Measurements from ENCODE around the gene GANC.

GRCh38 chr15:42289166-42289565 is 16.2 kb downstream of the GANC start:
- TF ChIP-seq TCF7 (IDR thresholded peaks at IDR 0.05; ENCODE audit: borderline replicate concordance) (no peak), SMAD4 (CRISPR knock-in tag; conservative IDR thresholded peaks at IDR 0.05) (no peak), NFATC3 (IDR thresholded peaks at IDR 0.05) (no peak), ZSCAN29 (IDR thresholded peaks at IDR 0.05) (no peak), ZNF24 (IDR thresholded peaks at IDR 0.05) (no peak), POLR2AphosphoS2 (IDR thresholded peaks at IDR 0.05; ENCODE audit: low read length) (no peak), CTCF (IDR thresholded peaks at IDR 0.05 in 2 of 3, conservative IDR thresholded peaks at IDR 0.05 in 1 of 3; ENCODE audit: insufficient read depth in 2 of 3, low read depth in 1 of 3, low read length in 3 of 3) (no peak), CTCFL (IDR thresholded peaks at IDR 0.05; ENCODE audit: borderline replicate concordance, insufficient read depth, low read depth, low read length, poor library complexity, severe bottlenecking) (no peak), MEF2D (tag; conservative IDR thresholded peaks at IDR 0.05; ENCODE audit: low read depth) (no peak), POLR2A (conservative IDR thresholded peaks at IDR 0.05) (no peak), REST (IDR thresholded peaks at IDR 0.05; ENCODE audit: borderline replicate concordance) (no peak), REST (CRISPR knock-in tag; IDR thresholded peaks at IDR 0.05; ENCODE audit: low read depth) (no peak), FOXM1 (IDR thresholded peaks at IDR 0.05; ENCODE audit: low read depth) (no peak), FOXM1 (CRISPR knock-in tag; IDR thresholded peaks at IDR 0.05; ENCODE audit: low read depth) (no peak)
- TF ChIP-seq, protein P1, sequence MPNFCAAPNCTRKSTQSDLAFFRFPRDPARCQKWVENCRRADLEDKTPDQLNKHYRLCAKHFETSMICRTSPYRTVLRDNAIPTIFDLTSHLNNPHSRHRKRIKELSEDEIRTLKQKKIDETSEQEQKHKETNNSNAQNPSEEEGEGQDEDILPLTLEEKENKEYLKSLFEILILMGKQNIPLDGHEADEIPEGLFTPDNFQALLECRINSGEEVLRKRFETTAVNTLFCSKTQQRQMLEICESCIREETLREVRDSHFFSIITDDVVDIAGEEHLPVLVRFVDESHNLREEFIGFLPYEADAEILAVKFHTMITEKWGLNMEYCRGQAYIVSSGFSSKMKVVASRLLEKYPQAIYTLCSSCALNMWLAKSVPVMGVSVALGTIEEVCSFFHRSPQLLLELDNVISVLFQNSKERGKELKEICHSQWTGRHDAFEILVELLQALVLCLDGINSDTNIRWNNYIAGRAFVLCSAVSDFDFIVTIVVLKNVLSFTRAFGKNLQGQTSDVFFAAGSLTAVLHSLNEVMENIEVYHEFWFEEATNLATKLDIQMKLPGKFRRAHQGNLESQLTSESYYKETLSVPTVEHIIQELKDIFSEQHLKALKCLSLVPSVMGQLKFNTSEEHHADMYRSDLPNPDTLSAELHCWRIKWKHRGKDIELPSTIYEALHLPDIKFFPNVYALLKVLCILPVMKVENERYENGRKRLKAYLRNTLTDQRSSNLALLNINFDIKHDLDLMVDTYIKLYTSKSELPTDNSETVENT (CRISPR knock-in tag; IDR thresholded peaks at IDR 0.05), result no peak
- TF ChIP-seq, protein P2, sequence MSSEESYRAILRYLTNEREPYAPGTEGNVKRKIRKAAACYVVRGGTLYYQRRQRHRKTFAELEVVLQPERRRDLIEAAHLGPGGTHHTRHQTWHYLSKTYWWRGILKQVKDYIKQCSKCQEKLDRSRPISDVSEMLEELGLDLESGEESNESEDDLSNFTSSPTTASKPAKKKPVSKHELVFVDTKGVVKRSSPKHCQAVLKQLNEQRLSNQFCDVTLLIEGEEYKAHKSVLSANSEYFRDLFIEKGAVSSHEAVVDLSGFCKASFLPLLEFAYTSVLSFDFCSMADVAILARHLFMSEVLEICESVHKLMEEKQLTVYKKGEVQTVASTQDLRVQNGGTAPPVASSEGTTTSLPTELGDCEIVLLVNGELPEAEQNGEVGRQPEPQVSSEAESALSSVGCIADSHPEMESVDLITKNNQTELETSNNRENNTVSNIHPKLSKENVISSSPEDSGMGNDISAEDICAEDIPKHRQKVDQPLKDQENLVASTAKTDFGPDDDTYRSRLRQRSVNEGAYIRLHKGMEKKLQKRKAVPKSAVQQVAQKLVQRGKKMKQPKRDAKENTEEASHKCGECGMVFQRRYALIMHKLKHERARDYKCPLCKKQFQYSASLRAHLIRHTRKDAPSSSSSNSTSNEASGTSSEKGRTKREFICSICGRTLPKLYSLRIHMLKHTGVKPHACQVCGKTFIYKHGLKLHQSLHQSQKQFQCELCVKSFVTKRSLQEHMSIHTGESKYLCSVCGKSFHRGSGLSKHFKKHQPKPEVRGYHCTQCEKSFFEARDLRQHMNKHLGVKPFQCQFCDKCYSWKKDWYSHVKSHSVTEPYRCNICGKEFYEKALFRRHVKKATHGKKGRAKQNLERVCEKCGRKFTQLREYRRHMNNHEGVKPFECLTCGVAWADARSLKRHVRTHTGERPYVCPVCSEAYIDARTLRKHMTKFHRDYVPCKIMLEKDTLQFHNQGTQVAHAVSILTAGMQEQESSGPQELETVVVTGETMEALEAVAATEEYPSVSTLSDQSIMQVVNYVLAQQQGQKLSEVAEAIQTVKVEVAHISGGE (CRISPR knock-in tag; IDR thresholded peaks at IDR 0.05), result no peak
